ENCODE results near the gene EML2.
"Not testable (repeated sequence)": the region's sequence is repeated elsewhere in the genome, so short reads cannot be mapped to it uniquely, and the experiment has no call there.

EML2 gene

DNA sequence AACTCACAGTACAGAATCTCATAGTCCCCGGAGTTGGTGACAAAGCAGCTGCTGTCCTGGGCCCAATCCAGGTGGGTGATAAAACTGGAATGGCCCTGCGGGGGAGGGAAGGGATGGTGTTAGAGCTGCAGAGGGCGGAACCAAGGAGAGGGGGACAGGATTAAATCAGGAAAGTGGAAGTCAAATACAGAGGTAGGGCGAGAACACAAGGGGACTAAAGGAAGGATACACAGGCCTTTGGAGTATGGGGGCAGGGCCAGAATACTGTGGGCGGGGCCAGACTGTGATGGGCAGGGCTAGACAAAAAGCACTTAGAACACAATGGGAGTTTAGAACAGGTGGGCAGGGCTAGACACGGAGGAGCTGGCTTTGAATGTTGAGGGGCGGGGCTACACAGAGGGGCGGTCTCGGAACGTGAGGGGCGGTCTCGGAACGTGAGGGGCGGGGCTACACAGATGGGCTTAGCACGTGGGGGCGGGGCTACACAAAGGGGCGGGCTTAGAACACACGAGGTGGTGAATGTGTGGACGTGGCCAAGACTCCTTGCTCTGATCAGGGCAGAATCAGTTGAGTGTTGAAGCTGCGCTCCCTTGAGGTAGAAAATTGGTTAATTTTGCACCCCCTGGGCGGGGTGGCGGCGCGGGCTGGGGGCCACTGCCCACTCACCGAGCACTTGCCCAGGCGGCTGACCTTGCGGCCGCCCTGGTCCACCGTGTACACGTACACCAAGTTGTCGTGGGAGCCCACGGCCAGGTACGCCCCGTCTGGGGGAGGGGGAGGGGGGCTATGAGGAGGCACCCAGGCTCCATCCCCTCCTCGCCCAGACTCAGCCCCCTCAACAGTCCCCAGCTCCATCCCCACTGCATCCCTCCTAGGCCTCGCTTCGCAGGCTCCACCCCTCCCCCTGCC, 23.1 kb downstream of the EML2 start:
- peak in 5 of 56 donors; percentile 13 to 66 (median 21) for DNase-seq

DNA sequence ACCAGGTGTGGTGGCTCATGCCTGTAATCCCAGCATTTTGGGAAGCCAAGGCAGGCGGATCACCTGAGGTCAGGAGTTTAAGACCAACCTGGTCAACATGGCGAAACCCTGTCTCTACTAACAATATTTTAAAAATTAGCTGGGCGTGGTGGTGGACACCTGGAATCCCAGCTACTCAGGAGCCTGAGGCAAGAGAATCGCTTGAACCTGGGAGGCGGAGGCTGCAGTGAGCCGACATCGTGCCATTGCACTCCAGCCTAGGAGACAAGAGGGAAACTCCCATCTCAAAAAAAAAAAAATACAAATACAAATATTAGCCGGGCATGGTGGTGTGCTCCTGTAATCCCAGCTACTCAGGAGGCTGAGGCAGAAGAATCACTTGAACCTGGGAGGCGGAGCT, 24.1 kb downstream of the EML2 start:
- not testable (repeated sequence) for DNase-seq

DNA sequence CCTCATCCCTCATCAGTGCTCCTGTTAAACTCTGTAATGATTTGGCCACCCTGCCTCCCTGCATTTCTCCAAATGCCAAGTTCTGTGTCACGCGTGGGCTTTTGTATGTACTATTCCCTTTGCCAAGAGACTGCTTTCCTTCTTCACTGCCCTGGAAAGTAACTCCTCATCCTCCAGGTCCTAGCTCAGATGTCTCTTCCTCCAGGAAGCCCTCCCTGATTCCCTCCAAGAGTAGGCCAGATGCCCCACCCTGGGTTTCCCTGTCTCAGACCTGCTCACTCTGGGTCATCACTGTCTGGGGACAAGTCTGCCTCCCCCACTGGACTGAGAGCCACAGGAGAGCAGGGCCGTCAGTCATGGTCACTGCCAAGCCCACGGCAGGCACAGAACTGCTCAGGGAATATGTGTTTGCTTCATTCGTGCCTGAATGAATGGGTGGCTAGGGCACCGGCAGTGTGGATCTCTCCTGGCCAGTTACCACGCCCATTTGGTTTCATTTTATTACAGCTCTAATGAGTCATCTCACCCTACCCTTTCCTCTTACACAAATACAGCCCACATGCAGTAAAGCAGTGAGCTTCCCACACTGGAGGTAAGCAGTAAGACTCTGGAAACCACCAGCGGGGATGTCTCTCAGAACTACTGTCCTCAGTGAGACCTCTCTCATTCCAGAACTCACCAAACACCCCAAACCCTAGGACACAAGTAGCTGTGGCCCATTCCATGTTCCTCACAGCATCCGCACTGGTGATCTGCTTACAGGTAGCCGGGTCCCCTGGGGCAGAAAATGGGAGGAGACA, 25.1 kb downstream of the EML2 start:
- DNase-seq, result no peak

DNA sequence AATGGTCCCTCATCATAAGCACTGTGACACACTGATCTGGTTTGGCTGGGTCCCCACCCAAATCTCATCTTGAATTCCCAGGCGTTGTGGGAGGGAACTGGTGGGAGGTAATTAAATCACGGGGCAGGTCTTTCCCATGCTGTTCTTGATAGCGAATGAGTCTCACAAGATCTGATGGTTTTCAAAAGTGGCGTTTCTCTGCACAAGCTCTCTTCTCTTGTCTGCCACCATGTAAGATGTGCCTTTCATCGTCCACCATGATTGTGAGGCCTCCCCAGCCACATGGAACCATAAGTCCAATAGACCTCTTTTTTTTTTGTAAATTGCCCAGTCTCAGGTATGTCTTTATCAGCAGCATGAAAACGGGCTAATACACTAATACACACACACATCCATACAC, 30.2 kb downstream of the EML2 start:
- DNase-seq, result no peak

DNA sequence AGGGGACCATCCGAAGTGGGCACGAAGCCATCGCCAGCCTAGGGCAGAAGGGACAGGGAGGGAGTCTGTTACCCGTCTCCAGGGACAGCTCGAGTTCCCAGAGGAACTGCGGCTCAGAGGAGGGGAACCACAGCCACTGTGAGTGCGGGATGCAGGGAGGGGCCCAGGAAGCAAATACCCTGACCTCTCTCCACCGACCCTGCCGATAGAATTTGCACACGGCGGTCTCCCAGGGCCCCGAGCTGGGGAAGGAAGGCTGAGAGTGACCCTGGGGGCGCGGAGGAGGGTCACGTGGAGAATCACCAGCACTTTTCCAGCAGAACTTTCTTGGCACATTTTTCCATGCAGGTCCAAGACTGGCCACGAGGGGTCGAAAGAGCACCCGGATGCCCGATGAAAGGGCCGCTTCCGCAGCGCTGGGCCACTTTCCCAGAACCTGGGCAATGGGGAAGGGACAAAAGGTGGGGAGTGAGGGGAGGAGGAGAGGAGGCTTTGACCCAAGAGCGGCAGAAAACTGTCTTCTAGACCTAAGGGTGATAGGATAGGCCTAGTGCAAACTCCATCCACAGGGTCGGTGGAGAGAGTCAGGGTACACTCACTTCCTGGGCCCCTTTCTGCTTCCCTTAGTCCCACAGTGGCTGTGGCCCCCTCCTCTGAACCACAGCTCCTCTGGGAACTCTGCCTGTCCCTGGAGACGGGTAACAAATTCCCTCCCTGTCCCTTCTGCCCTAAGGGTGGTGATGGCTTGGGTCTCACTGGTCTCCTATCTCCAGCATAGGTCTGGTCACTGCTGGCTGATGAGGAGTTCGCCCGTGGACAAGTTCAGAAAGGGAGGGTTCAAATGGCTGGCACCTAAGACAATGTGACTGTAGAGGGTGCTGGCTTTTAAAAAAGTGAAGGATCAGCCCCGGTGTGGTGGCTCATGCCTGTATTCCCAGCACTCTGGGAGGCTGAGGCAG, 31.8 kb downstream of the EML2 start:
- DNase-seq, result peak in 49 of 56 donors; percentile 3 to 74 (median 44)

DNA sequence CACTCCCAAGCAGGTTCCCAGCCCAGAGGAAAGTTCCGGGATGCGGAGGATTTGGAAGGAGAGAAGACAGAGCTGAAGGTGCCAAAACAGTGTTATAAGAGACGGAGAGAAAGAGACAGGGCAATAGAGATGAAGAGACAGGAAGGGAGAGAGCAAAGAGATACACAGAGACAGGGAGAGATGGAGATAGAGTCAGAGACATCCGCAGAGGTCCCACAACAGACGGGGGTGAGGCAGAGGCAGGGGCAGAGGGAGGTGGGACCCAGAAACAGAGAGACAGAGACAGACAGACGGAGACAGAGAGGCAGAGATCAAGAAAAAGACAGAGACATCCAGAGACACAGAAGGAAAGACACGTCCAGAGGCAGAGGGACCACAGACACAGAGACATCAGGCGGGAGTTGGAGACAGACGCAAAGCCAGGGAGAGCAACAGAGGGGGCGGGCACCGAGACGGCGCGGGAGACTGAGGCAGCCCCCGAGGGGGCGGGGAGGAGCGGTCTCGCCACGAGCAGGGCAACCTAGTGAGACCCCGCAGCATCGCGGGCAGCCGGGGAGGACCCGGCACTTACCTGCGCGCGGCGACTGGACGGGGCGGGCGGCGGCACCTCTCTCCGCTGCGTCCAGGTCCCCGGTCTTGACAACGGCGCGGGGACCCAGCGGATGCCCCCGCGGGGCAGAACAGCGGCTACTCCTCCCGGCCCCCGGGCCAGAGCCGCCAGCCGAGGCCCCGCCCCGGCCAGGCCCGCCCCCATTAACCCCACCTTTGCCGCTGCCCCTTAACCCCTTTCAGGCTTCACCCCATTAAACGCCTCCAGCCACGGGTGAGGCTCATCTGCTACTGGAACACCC, 37.4 kb downstream of the EML2 start, which contains the start of gene GPR4:
GPR4 (minus strand) TSS at position 689 of the 851 bp plus-strand sequence. CDS start 10,346 bp downstream, outside the sequence.
- DNase-seq, result peak in 1 of 56 donors; percentile 2

DNA sequence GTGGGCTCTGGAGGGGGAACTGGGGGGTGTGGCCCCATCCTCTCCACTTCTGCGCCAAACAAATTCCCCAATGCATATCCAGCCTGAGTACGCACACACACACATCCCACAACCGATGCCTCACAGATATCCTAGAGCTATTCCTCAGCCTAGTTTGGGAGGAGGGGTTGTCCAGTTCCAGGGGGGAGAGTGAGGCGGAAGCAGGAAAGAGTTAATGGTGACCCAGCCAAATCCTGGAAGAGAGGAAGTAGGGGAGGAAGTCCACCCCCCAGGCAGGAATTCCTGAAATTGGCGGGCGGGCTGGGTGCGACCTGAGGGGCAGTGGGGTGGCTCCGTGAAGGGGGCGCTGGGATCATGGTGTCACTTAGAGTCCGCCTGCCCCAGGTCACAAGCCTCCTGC, 38.1 kb downstream of the EML2 start:
- DNase-seq, result no peak

DNA sequence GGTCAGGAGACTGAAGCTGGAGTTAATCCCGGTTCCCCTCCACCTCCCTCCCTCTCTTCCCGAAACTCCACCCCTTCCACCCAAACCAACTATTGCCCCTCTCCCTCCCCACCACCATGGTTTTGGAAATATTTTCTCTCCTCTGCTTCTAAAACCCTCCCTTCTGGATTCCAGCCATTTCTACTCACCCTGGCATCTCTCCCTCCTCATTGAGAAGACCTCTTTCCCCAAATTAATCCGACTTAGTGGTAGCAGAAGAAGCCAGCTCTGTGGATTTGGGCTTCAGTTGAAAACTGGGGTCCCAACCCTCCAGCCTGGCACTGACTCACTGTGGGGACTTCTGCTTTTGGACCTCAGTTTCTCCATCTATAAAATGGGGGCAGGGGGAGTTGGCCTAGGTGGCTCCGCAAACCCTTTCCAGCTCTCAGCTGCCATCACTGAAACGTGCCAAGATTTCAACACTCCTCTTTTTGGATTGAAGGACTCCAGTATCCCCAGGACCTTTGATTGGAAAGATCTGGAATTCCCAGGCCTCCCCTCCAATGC, 38.8 kb downstream of the EML2 start:
- DNase-seq, result no peak

DNA sequence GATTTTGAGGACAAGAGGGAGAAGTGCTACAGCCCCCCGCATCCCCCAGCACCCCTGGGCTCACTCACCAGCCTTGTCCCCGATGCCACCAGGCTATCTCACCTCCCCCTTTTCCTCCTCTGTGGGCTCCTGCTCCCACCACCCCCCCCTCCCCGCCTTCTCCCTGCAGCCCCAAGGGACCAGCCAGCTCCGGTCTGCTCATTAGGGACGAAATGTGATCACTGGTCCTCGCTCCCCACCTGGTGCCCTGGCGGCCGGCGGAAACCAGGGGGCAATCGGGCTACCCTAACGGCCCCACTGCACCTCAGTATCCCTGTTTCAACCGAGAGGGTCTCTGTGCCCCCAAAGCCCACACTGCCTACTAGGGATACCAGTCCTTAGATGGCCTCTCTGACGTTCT, 39.9 kb downstream of the EML2 start:
- no peak for DNase-seq

DNA sequence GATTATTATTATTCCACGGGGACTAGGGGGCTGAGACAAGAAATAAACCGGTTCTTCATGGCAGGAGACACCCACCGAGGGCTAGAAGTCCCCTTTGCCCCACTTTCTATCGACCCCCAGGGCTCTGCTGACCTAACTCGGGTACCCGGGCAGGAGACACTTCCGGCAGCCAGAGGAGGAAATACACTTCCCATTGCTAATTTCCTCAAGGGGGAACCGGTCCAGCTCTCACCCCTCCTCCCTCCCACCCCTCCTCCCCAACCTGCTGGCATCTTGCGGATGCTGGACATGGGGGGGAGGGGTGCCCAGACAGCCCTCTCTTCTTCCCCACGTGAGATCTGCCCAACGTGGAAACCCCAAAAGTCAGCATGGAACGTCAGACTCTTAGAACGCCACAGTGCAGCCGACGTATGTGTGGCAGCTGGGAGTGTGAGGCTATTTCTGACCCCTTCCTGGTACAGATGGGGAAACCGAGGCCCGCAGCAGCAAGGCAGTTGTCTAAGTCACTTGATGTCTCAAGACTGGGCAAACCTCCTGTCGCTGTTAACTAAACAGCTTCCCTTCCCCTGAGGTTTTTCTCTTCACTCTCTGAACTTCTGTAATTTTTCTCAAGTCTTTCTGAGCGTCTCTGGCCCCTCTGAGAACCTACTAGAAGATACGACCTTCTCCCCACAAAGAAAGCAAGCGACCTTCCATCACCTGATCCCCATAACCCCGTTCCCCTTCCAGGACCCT, 40.8 kb downstream of the EML2 start:
- DNase-seq, result no peak

DNA sequence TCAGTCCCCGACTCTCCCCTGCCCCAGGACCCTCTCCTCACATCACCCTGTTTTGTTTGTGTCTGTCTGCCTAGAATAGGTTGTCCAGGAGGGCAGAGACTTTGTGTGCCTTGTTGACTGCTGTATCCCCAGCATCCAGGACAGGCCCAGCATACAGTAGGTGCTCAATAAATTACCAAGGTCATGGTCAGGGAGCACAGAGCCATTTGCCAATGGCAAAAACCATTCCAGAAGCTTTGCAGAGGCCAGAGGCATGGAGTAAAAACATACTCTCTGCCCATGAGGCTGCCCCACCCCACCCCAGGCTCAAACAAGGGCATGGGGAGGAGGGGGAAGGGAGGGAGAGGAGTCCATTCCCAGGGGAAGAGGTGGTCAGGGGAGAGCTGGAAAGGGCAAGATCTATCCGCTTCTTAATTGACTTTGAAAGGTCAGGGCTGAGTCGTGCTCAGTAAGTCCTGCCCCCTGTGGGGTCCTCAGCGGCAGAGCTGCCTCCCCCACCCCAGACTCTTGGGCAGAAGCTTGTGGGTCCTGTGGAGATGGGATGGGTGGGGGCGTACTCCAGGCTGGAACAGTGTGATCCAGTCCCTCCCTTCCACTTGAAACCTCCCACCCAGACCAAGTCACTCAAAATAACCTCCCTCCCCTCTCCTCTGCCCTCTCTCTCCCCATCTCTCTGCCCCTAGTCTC, 41.6 kb downstream of the EML2 start:
- no peak for DNase-seq

DNA sequence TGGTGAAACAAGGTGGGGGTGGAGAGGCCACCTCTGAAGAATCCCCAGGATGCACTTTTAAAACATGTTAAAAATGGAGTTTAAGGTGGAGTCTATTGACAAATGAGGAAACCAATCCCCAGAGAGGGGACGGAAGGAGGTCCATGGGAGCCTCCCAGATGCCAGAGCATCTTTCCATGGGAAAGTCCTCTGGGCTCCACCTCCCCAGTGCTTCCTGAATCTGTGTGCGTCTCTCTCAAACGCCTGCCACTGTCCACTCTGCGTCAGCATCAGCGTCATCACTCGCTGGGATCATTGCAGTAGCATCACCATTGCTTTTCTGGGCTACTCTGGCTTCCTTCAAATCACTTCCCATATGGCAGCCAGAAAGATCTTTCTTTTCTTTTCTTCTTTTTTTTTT, 43.4 kb downstream of the EML2 start:
- no peak for DNase-seq

DNA sequence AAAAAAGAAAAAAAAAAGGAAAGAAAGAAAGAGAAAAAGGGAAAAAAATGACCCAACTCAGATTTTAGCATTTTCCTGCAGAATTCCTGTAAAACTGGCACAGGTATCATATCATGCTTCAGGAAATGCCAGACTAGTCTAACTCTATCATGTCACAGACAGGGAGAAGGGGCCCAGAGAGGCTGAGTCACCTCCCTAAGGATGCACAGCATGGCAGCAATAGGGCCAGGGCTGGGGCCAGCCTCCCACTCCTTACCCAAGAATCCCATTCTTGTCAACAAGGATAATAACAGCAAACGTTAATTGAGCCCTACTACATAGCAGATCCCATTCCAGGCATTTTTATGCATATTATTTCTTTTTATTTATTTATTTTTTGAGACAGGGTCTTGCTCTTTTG, 45.7 kb downstream of the EML2 start:
- DNase-seq, result no peak

DNA sequence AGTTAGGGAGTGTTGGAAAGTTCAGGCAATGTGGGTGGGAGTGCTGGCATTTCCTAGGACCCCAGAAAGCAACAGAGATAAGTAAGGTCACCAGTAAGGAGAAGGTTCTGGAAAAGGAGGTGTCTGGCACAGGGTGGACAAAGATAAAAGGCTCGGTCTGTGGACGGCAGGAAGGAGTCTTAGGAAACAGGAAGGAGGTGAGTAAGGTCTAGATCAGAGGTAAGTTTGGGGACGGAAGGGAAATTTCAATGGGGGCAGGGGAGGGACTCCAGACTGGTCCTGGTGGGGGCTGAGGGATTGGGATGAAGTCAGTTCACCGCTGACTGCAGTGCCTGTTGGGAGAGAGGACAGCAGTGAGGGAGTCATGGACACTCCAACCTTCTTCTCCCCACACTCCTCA, 46.8 kb downstream of the EML2 start:
- DNase-seq, result no peak

DNA sequence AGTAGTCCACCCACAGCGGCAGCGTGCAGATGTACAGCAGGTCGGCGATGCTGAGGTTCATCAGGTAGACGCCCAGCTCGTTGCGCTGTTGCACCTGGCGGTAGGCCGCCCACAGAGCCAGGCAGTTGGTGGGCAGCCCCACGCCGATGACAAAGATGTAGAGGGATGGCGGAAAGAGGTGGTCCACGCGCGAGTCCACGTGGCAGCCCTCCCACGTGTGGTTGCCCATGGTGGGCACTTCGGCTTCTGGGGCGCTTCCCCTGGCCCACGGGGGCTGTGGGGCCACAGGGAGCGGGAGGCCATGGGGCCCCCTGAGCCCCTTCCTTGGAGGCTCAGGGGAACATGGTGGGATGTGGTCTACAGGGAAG, 47.6 kb downstream of the EML2 start:
- DNase-seq, result no peak

DNA sequence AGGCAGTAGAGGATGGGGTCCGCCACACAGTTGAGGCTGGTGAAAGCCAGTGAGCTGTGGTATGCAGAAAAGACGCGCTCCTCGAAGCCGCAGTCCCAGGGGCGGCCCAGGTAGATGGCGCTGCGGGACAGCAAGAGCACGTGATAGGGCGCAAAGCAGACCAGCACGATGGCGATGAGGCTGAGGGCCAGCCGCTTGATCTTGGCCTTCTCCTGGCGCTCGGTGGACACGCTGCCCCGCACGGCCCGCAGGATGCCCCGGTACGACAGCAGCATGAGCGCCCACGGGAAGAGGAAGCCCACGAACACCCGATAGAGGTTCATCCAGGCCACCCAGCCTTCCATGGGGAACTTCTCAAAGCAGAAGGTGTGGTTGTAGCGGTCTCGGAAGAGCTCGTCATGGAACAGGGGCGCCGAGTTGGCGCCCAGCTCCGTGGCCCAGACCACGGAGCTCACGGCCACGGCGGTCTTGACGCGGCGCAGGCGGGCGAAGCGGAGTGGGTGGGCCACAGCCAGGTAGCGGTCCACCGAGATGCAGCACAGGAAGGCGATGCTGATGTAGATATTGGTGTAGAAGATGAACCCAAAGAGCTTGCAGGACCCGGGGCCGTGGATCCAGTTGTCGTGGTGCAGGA, 48.1 kb downstream of the EML2 start:
- DNase-seq, result peak in 7 of 56 donors; percentile 7 to 38 (median 26)

DNA sequence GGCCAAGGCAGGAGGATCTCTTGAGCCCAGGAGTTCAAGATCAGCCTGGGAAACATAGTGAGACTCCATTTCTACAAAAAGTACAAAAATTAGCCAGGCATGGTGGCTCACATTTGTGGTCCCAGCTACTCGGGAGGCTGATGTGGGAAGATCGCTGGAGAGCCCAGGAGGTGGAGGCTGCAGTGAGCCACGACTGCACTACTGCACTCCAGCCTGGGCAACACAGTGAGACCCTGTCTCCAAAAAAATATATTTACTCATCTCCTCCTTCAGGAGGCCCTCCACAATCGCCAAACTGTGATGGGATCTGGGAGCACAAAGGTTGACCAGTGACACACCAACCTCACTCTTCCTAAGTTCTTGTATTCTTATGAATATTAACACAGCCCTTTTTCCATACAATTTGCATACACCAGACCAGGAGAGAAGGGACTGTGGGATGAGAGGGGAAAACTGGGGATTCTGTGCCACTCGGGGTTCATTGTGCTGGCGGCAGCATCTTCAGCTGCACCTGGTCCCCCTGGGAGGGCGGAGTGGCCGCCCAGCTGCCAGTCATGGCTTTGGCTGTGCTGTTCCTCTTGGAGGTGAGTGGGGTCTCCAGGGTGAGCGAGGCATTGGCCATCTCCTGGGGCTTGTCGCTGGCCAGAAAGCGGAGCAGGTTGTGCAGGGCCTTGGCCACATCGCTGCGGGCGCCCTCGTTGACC, 48.7 kb downstream of the EML2 start:
- no peak for DNase-seq

Measured in amygdala (tissue), 56 donors.